Neural progenitor cell (in vitro differentiated cells): Measurements from ENCODE around the gene OLR1. TPM values are rescaled to one million over a fixed set of nuclear protein-coding genes. Genes with fewer than 3 reads are reported as not detected.

Experiments
- DNase-seq: peaks from one replicate; pipeline ENCODE4 v3.0.0-alpha.2; 2016; ENCODE audit warnings: low spot score
- H2AFZ ChIP-seq: fragments of 200-600 bp; sonication (generic); replicated peaks from 2 replicates; pipeline ENCODE4 v1.6.1; 2016; ENCODE audit warnings: antibody characterized with exemption
- H3F3A ChIP-seq: fragments of 200-600 bp; sonication (generic); 2 replicates; pipeline ENCODE4 v1.6.1; 2016; ENCODE audit warnings: antibody characterized with exemption, low read depth
- H3K27ac ChIP-seq: fragments of 200-600 bp; sonication (generic); 2 replicates; pipeline ENCODE4 v1.5.1; 2016; ENCODE audit warnings: mild to moderate bottlenecking
- H3K27me3 ChIP-seq: fragments of 200-600 bp; sonication (generic); 2 replicates; pipeline ENCODE4 v1.6.1; 2016; ENCODE audit warnings: mild to moderate bottlenecking, moderate library complexity
- H3K36me3 ChIP-seq: fragments of 200-600 bp; sonication (generic); 2 replicates; pipeline ENCODE4 v1.5.1; 2016
- H3K4me1 ChIP-seq: fragments of 200-600 bp; sonication (generic); 2 replicates; pipeline ENCODE4 v1.6.1; 2016; ENCODE audit warnings: mixed run types
- H3K4me2 ChIP-seq: fragments of 200-600 bp; sonication (generic); 2 replicates; pipeline ENCODE4 v1.6.1; 2016
- H3K4me3 ChIP-seq: fragments of 200-600 bp; sonication (generic); 2 replicates; pipeline ENCODE4 v1.5.1; 2016
- H3K79me2 ChIP-seq: fragments of 200-600 bp; sonication (generic); 2 replicates; pipeline ENCODE4 v1.6.1; 2016; ENCODE audit warnings: low read depth
- H3K9ac ChIP-seq: fragments of 200-600 bp; sonication (generic); 2 replicates; pipeline ENCODE4 v1.6.1; 2016
- H3K9me3 ChIP-seq: fragments of 200-600 bp; sonication (generic); 2 replicates; pipeline ENCODE4 v1.5.1; 2016; ENCODE audit warnings: low read depth
- H4K20me1 ChIP-seq: fragments of 200-600 bp; sonication (generic); 2 replicates; pipeline ENCODE4 v1.6.1; 2016; ENCODE audit warnings: low read depth
- H3K27ac Mint-ChIP-seq: 3 replicates; pipeline ENCODE4 v1.8.0; 2021; ENCODE audit warnings: mixed read lengths
- H3K27me3 Mint-ChIP-seq: 2 replicates; pipeline ENCODE4 v1.8.0; 2022; ENCODE audit warnings: low read depth, mild to moderate bottlenecking, inconsistent platforms, moderate library complexity, mixed read lengths; ENCODE audit not compliant: insufficient read depth
- H3K36me3 Mint-ChIP-seq: 3 replicates; pipeline ENCODE4 v1.8.0; 2021; ENCODE audit warnings: mixed read lengths
- H3K4me1 Mint-ChIP-seq: 3 replicates; pipeline ENCODE4 v1.8.0; 2021; ENCODE audit warnings: mixed read lengths
- H3K4me3 Mint-ChIP-seq: 3 replicates; pipeline ENCODE4 v1.8.0; 2021; ENCODE audit warnings: mild to moderate bottlenecking, moderate library complexity, mixed read lengths
- H3K9me3 Mint-ChIP-seq: 3 replicates; pipeline ENCODE4 v1.8.0; 2020; ENCODE audit warnings: mixed read lengths
- EZH2 ChIP-seq: fragments of 200-600 bp; sonication (generic); IDR thresholded peaks from 2 replicates; pipeline ENCODE4 v1.6.1; 2017; ENCODE audit warnings: antibody characterized with exemption, mild to moderate bottlenecking, moderate library complexity
- EZH2phosphoT487 ChIP-seq: fragments of 200-600 bp; sonication (generic); IDR thresholded peaks from 2 replicates; pipeline ENCODE4 v1.6.1; 2017; ENCODE audit warnings: antibody characterized with exemption
- total RNA-seq: library from RNA; depleted of rRNA; stranded (reverse); fragments of >200 nt; gene quantifications from 2 replicates; pipeline ENCODE4 v1.2.3, GENCODE V29; 2015; ENCODE audit warnings: low replicate concordance
- TF ChIP-seq, protein P1 (sequence below): fragments of 200-600 bp; sonication (generic); IDR thresholded peaks from 2 replicates; pipeline ENCODE4 v1.5.1; 2017; ENCODE audit warnings: antibody characterized with exemption, mild to moderate bottlenecking

OLR1 gene
- total RNA-seq, 1 donor from 2014 or later: not detected

DNA sequence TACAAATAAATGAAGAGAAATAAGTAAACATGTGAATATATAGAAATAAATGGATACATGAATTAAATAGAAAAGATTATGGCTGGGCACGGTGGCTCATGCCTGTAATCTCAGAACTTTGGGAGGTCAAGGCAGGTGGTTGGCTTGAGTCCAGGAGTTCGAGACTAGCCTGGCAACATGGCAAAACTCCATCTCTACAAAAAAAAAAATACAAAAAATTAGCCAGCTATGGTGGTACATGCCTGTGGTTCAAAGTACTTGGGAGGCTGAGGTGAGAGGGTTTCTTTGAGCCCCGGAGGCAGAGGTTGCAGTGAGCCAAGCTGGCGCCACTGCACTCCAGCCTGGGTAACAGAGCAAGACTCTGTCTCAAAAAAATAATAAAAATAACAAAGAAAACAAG is 36.8 kb downstream of the OLR1 start:
- H4K20me1 ChIP-seq: no peaks in the 10 kb centered on the region
- no peaks in the 10 kb centered on the region for H3F3A ChIP-seq
- Mint-ChIP-seq H3K36me3 (no peaks in the 10 kb centered on the region), H3K27me3 (no peaks in the 10 kb centered on the region), H3K4me1 (peaks cover 3% of the 10 kb centered on the region), H3K4me3 (no peak overlapping the region), H3K9me3 (no peaks in the 10 kb centered on the region), H3K27ac (no peak overlapping the region)
- H3K4me1 ChIP-seq: no peaks in the 10 kb centered on the region
- no peaks in the 10 kb centered on the region for H3K9me3 ChIP-seq
- H3K4me2 ChIP-seq: no peak overlapping the region
- H3K79me2 ChIP-seq: no peaks in the 10 kb centered on the region
- no peak for TF ChIP-seq EZH2
- no peak for TF ChIP-seq EZH2phosphoT487
- TF ChIP-seq, protein P1, sequence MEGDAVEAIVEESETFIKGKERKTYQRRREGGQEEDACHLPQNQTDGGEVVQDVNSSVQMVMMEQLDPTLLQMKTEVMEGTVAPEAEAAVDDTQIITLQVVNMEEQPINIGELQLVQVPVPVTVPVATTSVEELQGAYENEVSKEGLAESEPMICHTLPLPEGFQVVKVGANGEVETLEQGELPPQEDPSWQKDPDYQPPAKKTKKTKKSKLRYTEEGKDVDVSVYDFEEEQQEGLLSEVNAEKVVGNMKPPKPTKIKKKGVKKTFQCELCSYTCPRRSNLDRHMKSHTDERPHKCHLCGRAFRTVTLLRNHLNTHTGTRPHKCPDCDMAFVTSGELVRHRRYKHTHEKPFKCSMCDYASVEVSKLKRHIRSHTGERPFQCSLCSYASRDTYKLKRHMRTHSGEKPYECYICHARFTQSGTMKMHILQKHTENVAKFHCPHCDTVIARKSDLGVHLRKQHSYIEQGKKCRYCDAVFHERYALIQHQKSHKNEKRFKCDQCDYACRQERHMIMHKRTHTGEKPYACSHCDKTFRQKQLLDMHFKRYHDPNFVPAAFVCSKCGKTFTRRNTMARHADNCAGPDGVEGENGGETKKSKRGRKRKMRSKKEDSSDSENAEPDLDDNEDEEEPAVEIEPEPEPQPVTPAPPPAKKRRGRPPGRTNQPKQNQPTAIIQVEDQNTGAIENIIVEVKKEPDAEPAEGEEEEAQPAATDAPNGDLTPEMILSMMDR: no peak
- no peak overlapping the region for H3K27ac ChIP-seq
- no peaks in the 10 kb centered on the region for H3K36me3 ChIP-seq
- DNase-seq: no peak
- H3K9ac ChIP-seq: no peak overlapping the region
- H3K27me3 ChIP-seq: no peaks in the 10 kb centered on the region
- no peak overlapping the region for H2AFZ ChIP-seq
- no peak overlapping the region for H3K4me3 ChIP-seq

DNA sequence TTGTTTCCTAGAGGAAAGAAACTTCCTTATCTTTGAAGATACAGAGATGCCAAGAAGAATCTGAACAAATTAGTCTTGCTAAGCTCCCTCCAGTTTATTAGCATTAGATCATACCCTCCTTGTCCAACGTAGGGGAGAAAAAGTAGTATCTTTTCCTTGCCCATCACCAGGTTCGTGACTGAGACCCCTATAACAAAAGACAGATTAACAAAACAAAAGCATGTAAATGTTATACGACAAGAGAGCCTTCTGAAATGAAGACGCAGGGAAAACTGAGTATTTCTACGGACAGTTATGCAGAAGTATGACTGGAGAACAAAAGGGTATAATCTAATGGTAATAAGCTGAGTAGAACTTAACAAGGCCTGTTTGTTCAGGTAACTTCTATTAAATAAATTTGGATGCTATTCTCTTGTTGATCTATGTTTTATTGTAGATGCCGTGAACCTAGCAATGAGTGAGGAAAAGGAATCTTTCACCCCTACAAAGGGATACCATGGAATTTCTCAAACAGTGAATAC is 39.0 kb downstream of the OLR1 start:
- no peak overlapping the region for H3K27ac ChIP-seq
- H3K36me3 ChIP-seq: no peaks in the 10 kb centered on the region
- no peaks in the 10 kb centered on the region for H3K27me3 ChIP-seq
- Mint-ChIP-seq H3K9me3 (no peaks in the 10 kb centered on the region), H3K27me3 (no peaks in the 10 kb centered on the region), H3K4me3 (no peak overlapping the region), H3K36me3 (no peaks in the 10 kb centered on the region), H3K4me1 (peaks cover 3% of the 10 kb centered on the region), H3K27ac (no peak overlapping the region)
- H3K9me3 ChIP-seq: no peaks in the 10 kb centered on the region
- no peaks in the 10 kb centered on the region for H4K20me1 ChIP-seq
- no peaks in the 10 kb centered on the region for H3F3A ChIP-seq
- no peaks in the 10 kb centered on the region for H3K79me2 ChIP-seq
- H3K9ac ChIP-seq: no peak overlapping the region
- no peaks in the 10 kb centered on the region for H3K4me1 ChIP-seq
- no peak for DNase-seq
- H3K4me2 ChIP-seq: no peak overlapping the region
- no peak overlapping the region for H2AFZ ChIP-seq
- no peak for TF ChIP-seq EZH2phosphoT487
- no peak for TF ChIP-seq EZH2
- TF ChIP-seq, protein P1: no peak
- no peak overlapping the region for H3K4me3 ChIP-seq

GRCh38 chr12:10131111-10131690 is 40.7 kb downstream of the OLR1 start:
- Histone ChIP-seq H2AFZ (no peak overlapping the region), H3K4me3 (no peak overlapping the region), H3K27ac (no peak overlapping the region), H3K9me3 (no peaks in the 10 kb centered on the region), H3K79me2 (no peaks in the 10 kb centered on the region), H3K9ac (no peak overlapping the region), H3K4me1 (no peaks in the 10 kb centered on the region), H3K36me3 (no peaks in the 10 kb centered on the region), H4K20me1 (no peaks in the 10 kb centered on the region), H3K4me2 (no peak overlapping the region), H3K27me3 (no peaks in the 10 kb centered on the region), H3F3A (no peaks in the 10 kb centered on the region)
- Mint-ChIP-seq H3K4me3 (no peak overlapping the region), H3K36me3 (no peaks in the 10 kb centered on the region), H3K27me3 (no peaks in the 10 kb centered on the region), H3K9me3 (no peaks in the 10 kb centered on the region), H3K4me1 (peaks cover 3% of the 10 kb centered on the region), H3K27ac (no peak overlapping the region)
- TF ChIP-seq, protein P1: no peak
- no peak for TF ChIP-seq EZH2
- no peak for TF ChIP-seq EZH2phosphoT487
- no peak for DNase-seq
